Activated T-helper 17 cell treated with anti-CD3 and anti-CD28 coated beads, Interleukin-2, amount 50 U/mL, for 72 hours (primary cell): ENCODE data around the gene TSPOAP1. TPM values are rescaled to one million over a fixed set of nuclear protein-coding genes. Genes with fewer than 3 reads are reported as not detected.

Experiments
- ATAC-seq: fragments of 150-1000 bp; cut with Tn5 transposase; replicated peaks from 2 replicates; pipeline ENCODE4 v1.10.0; 2021; ENCODE audit warnings: mild to moderate bottlenecking, moderate library complexity
- H3K27ac Mint-ChIP-seq: one replicate; pipeline ENCODE4 v1.8.0; 2022; ENCODE audit warnings: mixed read lengths
- H3K27me3 Mint-ChIP-seq: one replicate; pipeline ENCODE4 v1.8.0; 2022; ENCODE audit warnings: mixed read lengths
- H3K36me3 Mint-ChIP-seq: one replicate; pipeline ENCODE4 v1.8.0; 2022; ENCODE audit warnings: low read depth, mild to moderate bottlenecking, mixed read lengths
- H3K4me1 Mint-ChIP-seq: one replicate; pipeline ENCODE4 v1.8.0; 2022; ENCODE audit warnings: mixed read lengths
- H3K4me3 Mint-ChIP-seq: one replicate; pipeline ENCODE4 v1.8.0; 2022; ENCODE audit warnings: mild to moderate bottlenecking, mixed read lengths
- H3K9me3 Mint-ChIP-seq: one replicate; pipeline ENCODE4 v1.8.0; 2022; ENCODE audit warnings: mixed read lengths
- total RNA-seq, 2 donors: library from RNA; stranded (reverse); gene quantifications; one replicate each; pipeline ENCODE4 v1.2.3, GENCODE V29; 2022

Gene TSPOAP1
- total RNA-seq, 2 donors from 2014 or later = 97.2 to 107 TPM

- H3K36me3 Mint-ChIP-seq = no peaks in the 10 kb centered on the region
- H3K4me3 Mint-ChIP-seq = no peak overlapping the region
- H3K27ac Mint-ChIP-seq = no peak overlapping the region
- H3K9me3 Mint-ChIP-seq = no peaks in the 10 kb centered on the region
- ATAC-seq = no peak
- peaks cover 22% of the 10 kb centered on the region for H3K27me3 Mint-ChIP-seq
- no peaks in the 10 kb centered on the region for H3K4me1 Mint-ChIP-seq
Observed at GRCh38 chr17:58282442-58282841, 46.2 kb downstream of the TSPOAP1 start.

GRCh38 chr17:58281511-58282011 is 47.0 kb downstream of the TSPOAP1 start:
- H3K36me3 Mint-ChIP-seq = no peaks in the 10 kb centered on the region
- no peak overlapping the region for H3K27ac Mint-ChIP-seq
- H3K27me3 Mint-ChIP-seq = peaks cover 18% of the 10 kb centered on the region
- ATAC-seq = no peak
- H3K9me3 Mint-ChIP-seq = no peaks in the 10 kb centered on the region
- H3K4me3 Mint-ChIP-seq = no peak overlapping the region
- no peaks in the 10 kb centered on the region for H3K4me1 Mint-ChIP-seq

- Mint-ChIP-seq H3K27ac (no peak within 1 kb of the TSS), H3K4me1 (no peaks in the 10 kb centered on the region), H3K27me3 (peaks cover 24% of the 10 kb centered on the region), H3K9me3 (no peaks in the 10 kb centered on the region), H3K4me3 (no peak within 1 kb of the TSS), H3K36me3 (no peaks in the 10 kb centered on the region)
- no peak for ATAC-seq
Observed at GRCh38 chr17:58280480-58281217, 47.9 kb downstream of the TSPOAP1 start, which contains the start of gene MPO. Gene MPO, minus strand, starts transcription at chr17:58280935. Its CDS starts 177 bp downstream, at chr17:58280758.

GRCh38 chr17:58279736-58280479 is 48.7 kb downstream of the TSPOAP1 start:
- Mint-ChIP-seq H3K27ac (no peak overlapping the region), H3K4me3 (no peak overlapping the region), H3K9me3 (no peaks in the 10 kb centered on the region), H3K36me3 (no peaks in the 10 kb centered on the region), H3K4me1 (no peaks in the 10 kb centered on the region), H3K27me3 (peaks cover 24% of the 10 kb centered on the region)
- ATAC-seq = peak; percentile 28

GRCh38 chr17:58279016-58279711 is 49.4 kb downstream of the TSPOAP1 start:
- Mint-ChIP-seq H3K4me1 (no peaks in the 10 kb centered on the region), H3K9me3 (no peaks in the 10 kb centered on the region), H3K27me3 (peaks cover 24% of the 10 kb centered on the region), H3K36me3 (no peaks in the 10 kb centered on the region), H3K4me3 (no peak overlapping the region), H3K27ac (no peak overlapping the region)
- ATAC-seq = no peak

- Mint-ChIP-seq H3K27ac (no peak overlapping the region), H3K4me1 (peaks cover under 1% of the 10 kb centered on the region), H3K36me3 (no peaks in the 10 kb centered on the region), H3K9me3 (no peaks in the 10 kb centered on the region), H3K4me3 (no peak overlapping the region), H3K27me3 (peaks cover 23% of the 10 kb centered on the region)
- no peak for ATAC-seq
Observed at GRCh38 chr17:58278661-58279015, 50.0 kb downstream of the TSPOAP1 start.

GRCh38 chr17:58277802-58278595 is 50.6 kb downstream of the TSPOAP1 start:
- peaks cover 21% of the 10 kb centered on the region for H3K27me3 Mint-ChIP-seq
- ATAC-seq = no peak
- no peaks in the 10 kb centered on the region for H3K36me3 Mint-ChIP-seq
- H3K4me3 Mint-ChIP-seq = no peak overlapping the region
- peaks cover 7% of the 10 kb centered on the region for H3K4me1 Mint-ChIP-seq
- no peaks in the 10 kb centered on the region for H3K9me3 Mint-ChIP-seq
- H3K27ac Mint-ChIP-seq = no peak overlapping the region

- H3K27ac Mint-ChIP-seq = no peak overlapping the region
- no peaks in the 10 kb centered on the region for H3K36me3 Mint-ChIP-seq
- ATAC-seq = no peak
- H3K4me3 Mint-ChIP-seq = no peak overlapping the region
- no peaks in the 10 kb centered on the region for H3K9me3 Mint-ChIP-seq
- H3K4me1 Mint-ChIP-seq = peaks cover 10% of the 10 kb centered on the region
- H3K27me3 Mint-ChIP-seq = peaks cover 23% of the 10 kb centered on the region
Observed at GRCh38 chr17:58277107-58277801, 51.3 kb downstream of the TSPOAP1 start.

- peaks cover 26% of the 10 kb centered on the region for H3K27me3 Mint-ChIP-seq
- H3K27ac Mint-ChIP-seq = no peak overlapping the region
- H3K36me3 Mint-ChIP-seq = no peaks in the 10 kb centered on the region
- no peak for ATAC-seq
- no peaks in the 10 kb centered on the region for H3K9me3 Mint-ChIP-seq
- no peak overlapping the region for H3K4me3 Mint-ChIP-seq
- H3K4me1 Mint-ChIP-seq = peaks cover 12% of the 10 kb centered on the region
Observed at GRCh38 chr17:58276423-58276822, 52.2 kb downstream of the TSPOAP1 start.

GRCh38 chr17:58275417-58275816 is 53.2 kb downstream of the TSPOAP1 start:
- H3K27ac Mint-ChIP-seq = no peak overlapping the region
- no peaks in the 10 kb centered on the region for H3K9me3 Mint-ChIP-seq
- H3K27me3 Mint-ChIP-seq = peaks cover 26% of the 10 kb centered on the region
- H3K4me1 Mint-ChIP-seq = peaks cover 12% of the 10 kb centered on the region
- no peak for ATAC-seq
- no peaks in the 10 kb centered on the region for H3K36me3 Mint-ChIP-seq
- H3K4me3 Mint-ChIP-seq = no peak overlapping the region

- H3K36me3 Mint-ChIP-seq = no peaks in the 10 kb centered on the region
- peak overlapping the region; percentile 62 for H3K4me3 Mint-ChIP-seq
- peaks cover 12% of the 10 kb centered on the region for H3K4me1 Mint-ChIP-seq
- H3K27ac Mint-ChIP-seq = peak overlapping the region; percentile 77
- no peaks in the 10 kb centered on the region for H3K9me3 Mint-ChIP-seq
- peaks cover 20% of the 10 kb centered on the region for H3K27me3 Mint-ChIP-seq
- ATAC-seq = peak; percentile 83
Observed at GRCh38 chr17:58273453-58274104, 55.0 kb downstream of the TSPOAP1 start.

- H3K36me3 Mint-ChIP-seq = no peaks in the 10 kb centered on the region
- no peaks in the 10 kb centered on the region for H3K9me3 Mint-ChIP-seq
- peak; percentile 5 for ATAC-seq
- peak overlapping the region; percentile 77 for H3K27ac Mint-ChIP-seq
- peaks cover 16% of the 10 kb centered on the region for H3K27me3 Mint-ChIP-seq
- H3K4me3 Mint-ChIP-seq = peak overlapping the region; percentile 62
- H3K4me1 Mint-ChIP-seq = peaks cover 12% of the 10 kb centered on the region
Observed at GRCh38 chr17:58272367-58273280, 56.0 kb downstream of the TSPOAP1 start.
